ENCODE measurements around the gene TFPT.

- TF ChIP-seq, protein P1, sequence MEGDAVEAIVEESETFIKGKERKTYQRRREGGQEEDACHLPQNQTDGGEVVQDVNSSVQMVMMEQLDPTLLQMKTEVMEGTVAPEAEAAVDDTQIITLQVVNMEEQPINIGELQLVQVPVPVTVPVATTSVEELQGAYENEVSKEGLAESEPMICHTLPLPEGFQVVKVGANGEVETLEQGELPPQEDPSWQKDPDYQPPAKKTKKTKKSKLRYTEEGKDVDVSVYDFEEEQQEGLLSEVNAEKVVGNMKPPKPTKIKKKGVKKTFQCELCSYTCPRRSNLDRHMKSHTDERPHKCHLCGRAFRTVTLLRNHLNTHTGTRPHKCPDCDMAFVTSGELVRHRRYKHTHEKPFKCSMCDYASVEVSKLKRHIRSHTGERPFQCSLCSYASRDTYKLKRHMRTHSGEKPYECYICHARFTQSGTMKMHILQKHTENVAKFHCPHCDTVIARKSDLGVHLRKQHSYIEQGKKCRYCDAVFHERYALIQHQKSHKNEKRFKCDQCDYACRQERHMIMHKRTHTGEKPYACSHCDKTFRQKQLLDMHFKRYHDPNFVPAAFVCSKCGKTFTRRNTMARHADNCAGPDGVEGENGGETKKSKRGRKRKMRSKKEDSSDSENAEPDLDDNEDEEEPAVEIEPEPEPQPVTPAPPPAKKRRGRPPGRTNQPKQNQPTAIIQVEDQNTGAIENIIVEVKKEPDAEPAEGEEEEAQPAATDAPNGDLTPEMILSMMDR (IDR thresholded peaks at IDR 0.05; ENCODE audit: poor library complexity): no peak
- no peak for TF ChIP-seq EZH2phosphoT487 (IDR thresholded peaks at IDR 0.05; ENCODE audit: low read depth, severe bottlenecking, unreplicated experiment)
Observed at GRCh38 chr19:54141356-54141755, 25.9 kb upstream of the TFPT start.

Data from hepatocyte (in vitro differentiated cells).